GM12878 (cell line): ENCODE results near the gene ABCG2. TPM values are rescaled to one million over a fixed set of nuclear protein-coding genes. Genes with fewer than 3 reads are reported as not detected.

Source experiments
- ATAC-seq: fragments of 200-7000 bp; cut with Tn5 transposase; 3 replicates; pipeline ENCODE4 v1.9.1; 2020; ENCODE audit warnings: mild to moderate bottlenecking, moderate library complexity
- BruUV-seq: library from RNA; stranded (reverse); fragments of 400-500 nt; replicated peaks from 2 replicates; lab custom pipeline; 2021; lab: Mats Ljungman, UMichigan
- CTCF ChIA-PET: fragments of 300-600 bp; sonication (Branson Sonifier 250); formaldehyde crosslinking; extraction: SDS; loops from one replicate; lab custom pipeline; 2021; ENCODE audit warnings: inconsistent platforms; lab: Yijun Ruan, JAX
- POLR2A ChIA-PET: fragments of 350-600 bp; formaldehyde crosslinking; extraction: SDS; loops from one replicate; lab custom pipeline; 2021; ENCODE audit warnings: inconsistent platforms; lab: Charles Lee
- RAD21 ChIA-PET: fragments of 300-600 bp; sonication (Branson Sonifier 250); formaldehyde crosslinking; loops from one replicate; lab custom pipeline; 2023; ENCODE audit warnings: antibody characterized with exemption; ENCODE audit not compliant: unreplicated experiment; lab: Charles Lee
- SMC1A ChIA-PET: fragments of 300-600 bp; sonication (Branson Sonifier 250); formaldehyde crosslinking; loops from one replicate; lab custom pipeline; 2023; ENCODE audit not compliant: unreplicated experiment, uncharacterized antibody; lab: Charles Lee
- DNase-seq: peaks from one replicate; pipeline ENCODE4 v3.0.0-alpha.2; 2011; ENCODE audit warnings: low read depth, low spot score
- FAIRE-seq: peaks from 3 replicates; lab custom pipeline; 2011; peaks lifted over from hg19 to GRCh38; lab: Jason Lieb, UNC
- H2AFZ ChIP-seq: 2 replicates; pipeline ENCODE4 v1.6.0; 2011; ENCODE audit warnings: low read depth, low read length, control low read depth; ENCODE audit not compliant: control insufficient read depth
- H3K27ac ChIP-seq: 2 replicates; pipeline ENCODE4 v1.5.1; 2011; ENCODE audit warnings: control low read depth; ENCODE audit not compliant: control insufficient read depth, insufficient read depth
- H3K27me3 ChIP-seq, 2 experiments: replicated peaks in 1 of 2; 2 replicates each; pipeline versions ENCODE4 v1.6.0 to v1.6.1; 2011; ENCODE audit warnings: low read length in 1 of 2; ENCODE audit not compliant: control insufficient read depth in 2 of 2, insufficient read depth in 2 of 2
- H3K36me3 ChIP-seq, 2 experiments: 2 replicates each; pipeline ENCODE4 v1.5.1; 2011; ENCODE audit warnings: low read length in 1 of 2; ENCODE audit not compliant: control insufficient read depth in 2 of 2, insufficient read depth in 2 of 2
- H3K4me1 ChIP-seq: 2 replicates; pipeline ENCODE4 v1.6.1; 2011; ENCODE audit warnings: mild to moderate bottlenecking, low read length, moderate library complexity, mixed read lengths; ENCODE audit not compliant: control insufficient read depth, insufficient read depth
- H3K4me2 ChIP-seq: 2 replicates; pipeline ENCODE4 v1.6.0; 2011; ENCODE audit warnings: control low read depth; ENCODE audit not compliant: control insufficient read depth, insufficient read depth
- H3K4me3 ChIP-seq: fragments of 200-600 bp; sonication (generic); 2 replicates; pipeline ENCODE4 v1.5.1; 2016
- H3K79me2 ChIP-seq: 2 replicates; pipeline ENCODE4 v1.6.0; 2011; ENCODE audit warnings: low read length; ENCODE audit not compliant: control insufficient read depth, insufficient read depth
- H3K9ac ChIP-seq: 2 replicates; pipeline ENCODE4 v1.8.0; 2011; ENCODE audit warnings: low read length, control low read depth, mixed read lengths; ENCODE audit not compliant: control insufficient read depth, insufficient read depth
- H3K9me3 ChIP-seq: replicated peaks from 3 replicates; pipeline ENCODE4 v1.5.1; 2011; ENCODE audit warnings: mild to moderate bottlenecking, low read length; ENCODE audit not compliant: control insufficient read depth, insufficient read depth
- H4K20me1 ChIP-seq: 2 replicates; pipeline ENCODE4 v1.6.0; 2011; ENCODE audit not compliant: control insufficient read depth, insufficient read depth
- CBX5 ChIP-seq: sonication (generic); IDR thresholded peaks from 2 replicates; pipeline ENCODE4 v1.6.1; 2016; ENCODE audit warnings: low read depth, moderate library complexity, mild to moderate bottlenecking, inconsistent platforms
- DPF2 ChIP-seq: fragments of 450-650 bp; IDR thresholded peaks from 2 replicates; pipeline ENCODE4 v1.6.1; 2017; ENCODE audit warnings: mild to moderate bottlenecking
- EP300 ChIP-seq, 2 experiments: fragments of 150-350 bp in 1 of 2; IDR thresholded peaks; 2 replicates each; pipeline ENCODE4 v1.6.1; 2011 to 2012; ENCODE audit warnings: low read depth in 2 of 2, low read length in 2 of 2, borderline replicate concordance in 1 of 2, improper control_type of control experiment in 1 of 2, inconsistent platforms in 1 of 2; ENCODE audit not compliant: control insufficient read depth in 1 of 2
- IRF3 ChIP-seq: fragments of 450-650 bp; IDR thresholded peaks from 2 replicates; pipeline ENCODE4 v1.6.1; 2014; ENCODE audit warnings: mild to moderate bottlenecking
- MEF2A ChIP-seq: IDR thresholded peaks from 2 replicates; pipeline ENCODE4 v1.6.1; 2011; ENCODE audit warnings: low read depth, mild to moderate bottlenecking, low read length, moderate library complexity; ENCODE audit not compliant: insufficient read depth
- NFXL1 ChIP-seq: fragments of 450-650 bp; IDR thresholded peaks from 2 replicates; pipeline ENCODE4 v1.6.1; 2017; ENCODE audit warnings: antibody characterized with exemption, mild to moderate bottlenecking, borderline replicate concordance
- RBBP5 ChIP-seq: fragments of 200-600 bp; sonication (generic); conservative IDR thresholded peaks from 2 replicates; pipeline ENCODE4 v1.6.1; 2016
- SKIL ChIP-seq: fragments of 450-650 bp; IDR thresholded peaks from 2 replicates; pipeline ENCODE4 v1.6.1; 2017; ENCODE audit warnings: mild to moderate bottlenecking, low read depth, inconsistent platforms; ENCODE audit not compliant: poor library complexity, severe bottlenecking
- TCF7 ChIP-seq: IDR thresholded peaks from 2 replicates; pipeline ENCODE4 v1.6.1; 2014; ENCODE audit warnings: antibody characterized with exemption, borderline replicate concordance
- WGBS: methylation state at CpG from one replicate; pipeline ENCODE4 v1.1.6; 2016; ENCODE audit warnings: low lambda C conversion rate; ENCODE audit not compliant: insufficient replicate concordance, insufficient coverage; ENCODE audit errors: missing lambda C conversion rate; 5-methylcytosine and 5-hydroxymethylcytosine counted together
- in situ Hi-C: fragments of 300-500 bp; cut with MboI; formaldehyde crosslinking; loops from 9 replicates; pipeline ENCODE4 v1.14.3; 2018; ENCODE audit warnings: mixed read lengths
- intact Hi-C: fragments of 100-400 bp; cut with micrococcal nuclease; formaldehyde crosslinking; loops from one replicate; pipeline ENCODE4 v1.14.2; 2022; ENCODE audit not compliant: unreplicated experiment
- polyA plus RNA-seq, 11 experiments: library from polyadenylated mRNA; depleted of rRNA in 4 of 11; unstranded in 6 of 11; stranded (reverse) in 5 of 11; fragments of >200 nt; fragmentation: Nextera tagmentation in 4 of 11; fragmentation: Illumina TruSeq in 1 of 11; extraction: Ambion mirVana in 4 of 11; extraction: Trizol in 1 of 11; gene quantifications; 1 replicate in 1 of 11; 2 replicates in 10 of 11; pipeline versions ENCODE4 v1.2.1 to v1.2.3, GENCODE V29; 2011 to 2016; ENCODE audit warnings: inconsistent platforms in 2 of 11, missing spikeins in 2 of 11, low read depth in 1 of 11
- total RNA-seq, 4 experiments: library from RNA; depleted of rRNA in 3 of 4; stranded (reverse); fragments of >200 nt in 3 of 4; fragmentation: Illumina TruSeq in 1 of 4; extraction: Trizol in 1 of 4; gene quantifications; 2 replicates each; pipeline versions ENCODE4 v1.2.1 to v1.2.3, GENCODE V29; 2013 to 2021
- TF ChIP-seq, protein P1 (sequence below): IDR thresholded peaks from 2 replicates; pipeline ENCODE4 v1.6.1; 2011; ENCODE audit warnings: low read depth, mild to moderate bottlenecking, low read length, moderate library complexity, borderline replicate concordance; ENCODE audit errors: extremely low read depth
- TF ChIP-seq, protein P2 (sequence below): fragments of 450-650 bp; IDR thresholded peaks from 2 replicates; pipeline ENCODE4 v1.6.1; 2018; ENCODE audit warnings: borderline replicate concordance, mild to moderate bottlenecking; ENCODE audit not compliant: partially characterized antibody
- TF ChIP-seq, protein P3 (sequence below): fragments of 450-650 bp; IDR thresholded peaks from 2 replicates; pipeline ENCODE4 v1.6.1; 2016; ENCODE audit warnings: mild to moderate bottlenecking, moderate library complexity, borderline replicate concordance

ABCG2 gene
- total and polyA plus RNA-seq, 10 of the 15 experiments (the other 5 are each of a cell fraction or from before 2014, with no cell fraction given): 0.03 to 0.06 (median 0.04) TPM; not detected in 7

- TF ChIP-seq IRF3 (no peak), DPF2 (no peak), SKIL (no peak)
- TF ChIP-seq, protein P1, sequence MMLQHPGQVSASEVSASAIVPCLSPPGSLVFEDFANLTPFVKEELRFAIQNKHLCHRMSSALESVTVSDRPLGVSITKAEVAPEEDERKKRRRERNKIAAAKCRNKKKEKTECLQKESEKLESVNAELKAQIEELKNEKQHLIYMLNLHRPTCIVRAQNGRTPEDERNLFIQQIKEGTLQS: no peak
- TF ChIP-seq, protein P2, sequence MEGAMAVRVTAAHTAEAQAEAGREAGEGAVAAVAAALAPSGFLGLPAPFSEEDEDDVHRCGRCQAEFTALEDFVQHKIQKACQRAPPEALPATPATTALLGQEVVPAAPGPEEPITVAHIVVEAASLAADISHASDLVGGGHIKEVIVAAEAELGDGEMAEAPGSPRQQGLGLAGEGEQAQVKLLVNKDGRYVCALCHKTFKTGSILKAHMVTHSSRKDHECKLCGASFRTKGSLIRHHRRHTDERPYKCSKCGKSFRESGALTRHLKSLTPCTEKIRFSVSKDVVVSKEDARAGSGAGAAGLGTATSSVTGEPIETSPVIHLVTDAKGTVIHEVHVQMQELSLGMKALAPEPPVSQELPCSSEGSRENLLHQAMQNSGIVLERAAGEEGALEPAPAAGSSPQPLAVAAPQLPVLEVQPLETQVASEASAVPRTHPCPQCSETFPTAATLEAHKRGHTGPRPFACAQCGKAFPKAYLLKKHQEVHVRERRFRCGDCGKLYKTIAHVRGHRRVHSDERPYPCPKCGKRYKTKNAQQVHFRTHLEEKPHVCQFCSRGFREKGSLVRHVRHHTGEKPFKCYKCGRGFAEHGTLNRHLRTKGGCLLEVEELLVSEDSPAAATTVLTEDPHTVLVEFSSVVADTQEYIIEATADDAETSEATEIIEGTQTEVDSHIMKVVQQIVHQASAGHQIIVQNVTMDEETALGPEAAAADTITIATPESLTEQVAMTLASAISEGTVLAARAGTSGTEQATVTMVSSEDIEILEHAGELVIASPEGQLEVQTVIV: no peak
These were observed 11.5 kb downstream of the ABCG2 start (continued) for GRCh38 chr4:88146891-88147290.

- in situ Hi-C loops: no loop called here
- Histone ChIP-seq H3K36me3 (no peaks in the 10 kb centered on the region), H3K79me2 (no peaks in the 10 kb centered on the region), H3K4me2 (no peak overlapping the region), H2AFZ (no peak overlapping the region), H3K9ac (no peak overlapping the region), H4K20me1 (no peaks in the 10 kb centered on the region), H3K9me3 (no peaks in the 10 kb centered on the region), H3K27ac (no peak overlapping the region), H3K4me3 (no peak overlapping the region), H3K4me1 (no peaks in the 10 kb centered on the region), H3K27me3 (no peaks in the 10 kb centered on the region)
- ChIA-PET SMC1A (no interaction called here), RAD21 (no interaction called here), POLR2A (no interaction called here), CTCF (no interaction called here)
- intact Hi-C loops: no loop called here
- no peak for FAIRE-seq
- no TSS peak for BruUV-seq
- ATAC-seq: no peak
- no peak for DNase-seq
- WGBS: 12% methylated on average over 3 of the region's 3 CpGs
- TF ChIP-seq RBBP5 (no peak), EP300 (IDR thresholded peaks at IDR 0.05; ENCODE audit: borderline replicate concordance in 1 of 2, control insufficient read depth in 1 of 2, low read depth in 2 of 2, low read length in 2 of 2) (no peak), MEF2A (no peak), TCF7 (no peak), CBX5 (no peak), NFXL1 (no peak)
- TF ChIP-seq, protein P3, sequence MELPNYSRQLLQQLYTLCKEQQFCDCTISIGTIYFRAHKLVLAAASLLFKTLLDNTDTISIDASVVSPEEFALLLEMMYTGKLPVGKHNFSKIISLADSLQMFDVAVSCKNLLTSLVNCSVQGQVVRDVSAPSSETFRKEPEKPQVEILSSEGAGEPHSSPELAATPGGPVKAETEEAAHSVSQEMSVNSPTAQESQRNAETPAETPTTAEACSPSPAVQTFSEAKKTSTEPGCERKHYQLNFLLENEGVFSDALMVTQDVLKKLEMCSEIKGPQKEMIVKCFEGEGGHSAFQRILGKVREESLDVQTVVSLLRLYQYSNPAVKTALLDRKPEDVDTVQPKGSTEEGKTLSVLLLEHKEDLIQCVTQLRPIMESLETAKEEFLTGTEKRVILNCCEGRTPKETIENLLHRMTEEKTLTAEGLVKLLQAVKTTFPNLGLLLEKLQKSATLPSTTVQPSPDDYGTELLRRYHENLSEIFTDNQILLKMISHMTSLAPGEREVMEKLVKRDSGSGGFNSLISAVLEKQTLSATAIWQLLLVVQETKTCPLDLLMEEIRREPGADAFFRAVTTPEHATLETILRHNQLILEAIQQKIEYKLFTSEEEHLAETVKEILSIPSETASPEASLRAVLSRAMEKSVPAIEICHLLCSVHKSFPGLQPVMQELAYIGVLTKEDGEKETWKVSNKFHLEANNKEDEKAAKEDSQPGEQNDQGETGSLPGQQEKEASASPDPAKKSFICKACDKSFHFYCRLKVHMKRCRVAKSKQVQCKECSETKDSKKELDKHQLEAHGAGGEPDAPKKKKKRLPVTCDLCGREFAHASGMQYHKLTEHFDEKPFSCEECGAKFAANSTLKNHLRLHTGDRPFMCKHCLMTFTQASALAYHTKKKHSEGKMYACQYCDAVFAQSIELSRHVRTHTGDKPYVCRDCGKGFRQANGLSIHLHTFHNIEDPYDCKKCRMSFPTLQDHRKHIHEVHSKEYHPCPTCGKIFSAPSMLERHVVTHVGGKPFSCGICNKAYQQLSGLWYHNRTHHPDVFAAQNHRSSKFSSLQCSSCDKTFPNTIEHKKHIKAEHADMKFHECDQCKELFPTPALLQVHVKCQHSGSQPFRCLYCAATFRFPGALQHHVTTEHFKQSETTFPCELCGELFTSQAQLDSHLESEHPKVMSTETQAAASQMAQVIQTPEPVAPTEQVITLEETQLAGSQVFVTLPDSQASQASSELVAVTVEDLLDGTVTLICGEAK: no peak
These were observed 13.6 kb downstream of the ABCG2 start for GRCh38 chr4:88144866-88145300.
